Stomach (tissue), 4 donors: ENCODE results near the gene CRADD.

Source experiments
- CTCF ChIP-seq, 7 experiments: fragments of 450-650 bp in 4 of 7; fragments of 200-600 bp in 3 of 7; sonication (generic) in 3 of 7; IDR thresholded peaks; one replicate each; pipeline ENCODE4 v1.5.1; 2016 to 2019; ENCODE audit warnings: antibody characterized with exemption in 7 of 7, control low read depth in 2 of 7, mild to moderate bottlenecking in 1 of 7
- POLR2A ChIP-seq, 4 donors: fragments of 450-650 bp; IDR thresholded peaks; one replicate each; pipeline ENCODE4 v1.6.1; 2016; ENCODE audit warnings: antibody characterized with exemption in 4 of 4, control low read depth in 2 of 4, mild to moderate bottlenecking in 1 of 4, moderate library complexity in 1 of 4

- TF ChIP-seq CTCF (IDR thresholded peaks at IDR 0.05) (no peak), POLR2A (IDR thresholded peaks at IDR 0.05) (no peak)
These were observed 159.6 kb downstream of the CRADD start for GRCh38 chr12:93836620-93837260.
